SJSA1 (cell line): ENCODE results near the gene CARD14. TPM values are rescaled to one million over a fixed set of nuclear protein-coding genes. Genes with fewer than 3 reads are reported as not detected.
"Not testable (repeated sequence)": the region's sequence is repeated elsewhere in the genome, so short reads cannot be mapped to it uniquely, and the experiment has no call there.

Experiments used
- DNase-seq, 2 experiments: peaks; one replicate each; pipeline ENCODE4 v3.0.0-alpha.2; 2015 to 2020; ENCODE audit warnings: low spot score in 2 of 2, low read depth in 1 of 2
- H3K27ac ChIP-seq: fragments of 250-450 bp; sonication (Bioruptor Pico); 2 replicates; pipeline ENCODE4 v1.5.1; 2020; ENCODE audit warnings: mild to moderate bottlenecking, moderate library complexity
- H3K27me3 ChIP-seq: fragments of 250-450 bp; sonication (Bioruptor Pico); replicated peaks from 2 replicates; pipeline ENCODE4 v1.5.1; 2020; ENCODE audit warnings: mild to moderate bottlenecking, moderate library complexity
- H3K36me3 ChIP-seq: fragments of 250-450 bp; sonication (Bioruptor Pico); 2 replicates; pipeline ENCODE4 v1.5.1; 2020; ENCODE audit warnings: mild to moderate bottlenecking
- H3K4me1 ChIP-seq: fragments of 250-450 bp; sonication (Bioruptor Pico); replicated peaks from 2 replicates; pipeline ENCODE4 v1.6.1; 2021; ENCODE audit warnings: mild to moderate bottlenecking
- H3K4me3 ChIP-seq: fragments of 250-450 bp; sonication (Bioruptor Pico); 2 replicates; pipeline ENCODE4 v1.5.1; 2020; ENCODE audit warnings: mild to moderate bottlenecking
- H3K9me3 ChIP-seq: fragments of 250-450 bp; sonication (Bioruptor Pico); replicated peaks from 2 replicates; pipeline ENCODE4 v1.5.1; 2020; ENCODE audit warnings: mild to moderate bottlenecking
- total RNA-seq: library from RNA; depleted of rRNA; stranded (reverse); fragments of >200 nt; shearing (Covaris generic); gene quantifications from 2 replicates; pipeline ENCODE4 v1.2.3, GENCODE V29; 2014; rRNA removed

CARD14 gene
- total RNA-seq, 1 experiment from 2014 or later = not detected

GRCh38 chr17:80254396-80255251 is 84.8 kb downstream of the CARD14 start:
- no peaks in the 10 kb centered on the region; the same call in 1 of the 2 replicates for H3K36me3 ChIP-seq
- peak overlapping the region; percentile 94 for H3K27ac ChIP-seq
- no peaks in the 10 kb centered on the region for H3K27me3 ChIP-seq
- H3K9me3 ChIP-seq = no peaks in the 10 kb centered on the region
- DNase-seq = peak; percentile 88 to 93
- H3K4me1 ChIP-seq = peaks cover 40% of the 10 kb centered on the region
- H3K4me3 ChIP-seq = no peak overlapping the region

- Histone ChIP-seq H3K27me3 (no peaks in the 10 kb centered on the region), H3K4me1 (peaks cover 46% of the 10 kb centered on the region), H3K36me3 (peaks cover 3% of the 10 kb centered on the region), H3K4me3 (no peak overlapping the region), H3K9me3 (0 out of 2 replicates have a peak, but pooled peaks cover 2% of the 10 kb centered on the region), H3K27ac (peak overlapping the region; percentile 94)
- DNase-seq = peak; percentile 60 to 81
Observed at GRCh38 chr17:80256034-80256350, 86.2 kb downstream of the CARD14 start.

- Histone ChIP-seq H3K36me3 (peaks cover 4% of the 10 kb centered on the region), H3K27me3 (no peaks in the 10 kb centered on the region), H3K9me3 (0 out of 2 replicates have a peak, but pooled peaks cover 3% of the 10 kb centered on the region), H3K4me3 (no peak overlapping the region), H3K4me1 (peaks cover 59% of the 10 kb centered on the region), H3K27ac (no peak overlapping the region)
- DNase-seq = no peak
Observed at GRCh38 chr17:80257716-80258213, 87.9 kb downstream of the CARD14 start.

- H3K4me1 ChIP-seq = peaks cover 64% of the 10 kb centered on the region
- not testable (repeated sequence) for H3K4me3 ChIP-seq, DNase-seq, H3K36me3 ChIP-seq, H3K9me3 ChIP-seq, H3K27me3 ChIP-seq, H3K27ac ChIP-seq
Observed at GRCh38 chr17:80258296-80258695, 88.5 kb downstream of the CARD14 start.

Other genes starting within 250 kb of the CARD14 start
- 39.5 and 42.0 TPM in 2 replicates for gene TBC1D16, start 134.2 kb upstream of the CARD14 start, total RNA-seq
- gene CCDC40, start 133.4 kb upstream of the CARD14 start, total RNA-seq = 2.2 TPM in 1 of 2 replicates, not detected in the other
- 35.7 and 49.9 TPM in 2 replicates for gene GAA, start 68.4 kb upstream of the CARD14 start, total RNA-seq
- gene EIF4A3, start 22.9 kb upstream of the CARD14 start, total RNA-seq = 192 and 232 TPM in 2 replicates
- 18.6 and 26.5 TPM in 2 replicates for gene SGSH, start 50.3 kb downstream of the CARD14 start, total RNA-seq
- gene SLC26A11, start 50.4 kb downstream of the CARD14 start, total RNA-seq = 12.3 and 14.3 TPM in 2 replicates
- 43.0 and 49.8 TPM in 2 replicates for gene RNF213, start 90.8 kb downstream of the CARD14 start, total RNA-seq
- gene ENDOV, start 245.1 kb downstream of the CARD14 start, total RNA-seq = 25.6 and 34.1 TPM in 2 replicates